GM12878 (cell line): ENCODE data around the gene ATP2A3. TPM values are rescaled to one million over a fixed set of nuclear protein-coding genes. Genes with fewer than 3 reads are reported as not detected.

ENCODE experiments used
- ATAC-seq: fragments of 200-7000 bp; cut with Tn5 transposase; 3 replicates; pipeline ENCODE4 v1.9.1; 2020; ENCODE audit warnings: mild to moderate bottlenecking, moderate library complexity
- BruUV-seq: library from RNA; stranded (reverse); fragments of 400-500 nt; replicated peaks from 2 replicates; lab custom pipeline; 2021; lab: Mats Ljungman, UMichigan
- CTCF ChIA-PET: fragments of 300-600 bp; sonication (Branson Sonifier 250); formaldehyde crosslinking; extraction: SDS; loops from one replicate; lab custom pipeline; 2021; ENCODE audit warnings: inconsistent platforms; lab: Yijun Ruan, JAX
- POLR2A ChIA-PET: fragments of 350-600 bp; formaldehyde crosslinking; extraction: SDS; loops from one replicate; lab custom pipeline; 2021; ENCODE audit warnings: inconsistent platforms; lab: Charles Lee
- RAD21 ChIA-PET: fragments of 300-600 bp; sonication (Branson Sonifier 250); formaldehyde crosslinking; loops from one replicate; lab custom pipeline; 2023; ENCODE audit warnings: antibody characterized with exemption; ENCODE audit not compliant: unreplicated experiment; lab: Charles Lee
- SMC1A ChIA-PET: fragments of 300-600 bp; sonication (Branson Sonifier 250); formaldehyde crosslinking; loops from one replicate; lab custom pipeline; 2023; ENCODE audit not compliant: unreplicated experiment, uncharacterized antibody; lab: Charles Lee
- DNase-seq: peaks from one replicate; pipeline ENCODE4 v3.0.0-alpha.2; 2011; ENCODE audit warnings: low read depth, low spot score
- FAIRE-seq: peaks from 3 replicates; lab custom pipeline; 2011; peaks lifted over from hg19 to GRCh38; lab: Jason Lieb, UNC
- H2AFZ ChIP-seq: 2 replicates; pipeline ENCODE4 v1.6.0; 2011; ENCODE audit warnings: low read depth, low read length, control low read depth; ENCODE audit not compliant: control insufficient read depth
- H3K27ac ChIP-seq: 2 replicates; pipeline ENCODE4 v1.5.1; 2011; ENCODE audit warnings: control low read depth; ENCODE audit not compliant: control insufficient read depth, insufficient read depth
- H3K27me3 ChIP-seq, 2 experiments: replicated peaks in 1 of 2; 2 replicates each; pipeline versions ENCODE4 v1.6.0 to v1.6.1; 2011; ENCODE audit warnings: low read length in 1 of 2; ENCODE audit not compliant: control insufficient read depth in 2 of 2, insufficient read depth in 2 of 2
- H3K36me3 ChIP-seq, 2 experiments: 2 replicates each; pipeline ENCODE4 v1.5.1; 2011; ENCODE audit warnings: low read length in 1 of 2; ENCODE audit not compliant: control insufficient read depth in 2 of 2, insufficient read depth in 2 of 2
- H3K4me1 ChIP-seq: 2 replicates; pipeline ENCODE4 v1.6.1; 2011; ENCODE audit warnings: mild to moderate bottlenecking, low read length, moderate library complexity, mixed read lengths; ENCODE audit not compliant: control insufficient read depth, insufficient read depth
- H3K4me2 ChIP-seq: 2 replicates; pipeline ENCODE4 v1.6.0; 2011; ENCODE audit warnings: control low read depth; ENCODE audit not compliant: control insufficient read depth, insufficient read depth
- H3K4me3 ChIP-seq: fragments of 200-600 bp; sonication (generic); 2 replicates; pipeline ENCODE4 v1.5.1; 2016
- H3K79me2 ChIP-seq: 2 replicates; pipeline ENCODE4 v1.6.0; 2011; ENCODE audit warnings: low read length; ENCODE audit not compliant: control insufficient read depth, insufficient read depth
- H3K9ac ChIP-seq: 2 replicates; pipeline ENCODE4 v1.8.0; 2011; ENCODE audit warnings: low read length, control low read depth, mixed read lengths; ENCODE audit not compliant: control insufficient read depth, insufficient read depth
- H3K9me3 ChIP-seq: replicated peaks from 3 replicates; pipeline ENCODE4 v1.5.1; 2011; ENCODE audit warnings: mild to moderate bottlenecking, low read length; ENCODE audit not compliant: control insufficient read depth, insufficient read depth
- H4K20me1 ChIP-seq: 2 replicates; pipeline ENCODE4 v1.6.0; 2011; ENCODE audit not compliant: control insufficient read depth, insufficient read depth
- CHD2 ChIP-seq: IDR thresholded peaks from 2 replicates; pipeline ENCODE4 v1.6.1; 2011; ENCODE audit warnings: low read depth, low read length, improper control_type of control experiment, borderline replicate concordance
- NBN ChIP-seq: fragments of 450-650 bp; IDR thresholded peaks from 2 replicates; pipeline ENCODE4 v1.6.1; 2016
- POLR2AphosphoS2 ChIP-seq: IDR thresholded peaks from 2 replicates; pipeline ENCODE4 v1.6.1; 2011; ENCODE audit warnings: low read depth, mild to moderate bottlenecking, low read length, improper control_type of control experiment, moderate library complexity
- RAD21 ChIP-seq: IDR thresholded peaks from 2 replicates; pipeline ENCODE4 v1.6.1; 2011; ENCODE audit warnings: mild to moderate bottlenecking, low read depth, low read length, moderate library complexity; ENCODE audit not compliant: insufficient read depth
- SPI1 ChIP-seq: IDR thresholded peaks from 2 replicates; pipeline ENCODE4 v1.6.1; 2011; ENCODE audit warnings: low read depth, mild to moderate bottlenecking, low read length, moderate library complexity, borderline replicate concordance; ENCODE audit not compliant: insufficient read depth
- SUZ12 ChIP-seq: fragments of 200-600 bp; sonication (generic); IDR thresholded peaks from one replicate; pipeline ENCODE4 v1.6.1; 2018; ENCODE audit warnings: antibody characterized with exemption, mild to moderate bottlenecking; ENCODE audit not compliant: unreplicated experiment
- WGBS: methylation state at CpG from one replicate; pipeline ENCODE4 v1.1.6; 2016; ENCODE audit warnings: low lambda C conversion rate; ENCODE audit not compliant: insufficient replicate concordance, insufficient coverage; ENCODE audit errors: missing lambda C conversion rate; 5-methylcytosine and 5-hydroxymethylcytosine counted together
- in situ Hi-C: fragments of 300-500 bp; cut with MboI; formaldehyde crosslinking; loops from 9 replicates; pipeline ENCODE4 v1.14.3; 2018; ENCODE audit warnings: mixed read lengths
- intact Hi-C: fragments of 100-400 bp; cut with micrococcal nuclease; formaldehyde crosslinking; loops from one replicate; pipeline ENCODE4 v1.14.2; 2022; ENCODE audit not compliant: unreplicated experiment
- polyA plus RNA-seq, 11 experiments: library from polyadenylated mRNA; depleted of rRNA in 4 of 11; unstranded in 6 of 11; stranded (reverse) in 5 of 11; fragments of >200 nt; fragmentation: Nextera tagmentation in 4 of 11; fragmentation: Illumina TruSeq in 1 of 11; extraction: Ambion mirVana in 4 of 11; extraction: Trizol in 1 of 11; gene quantifications; 1 replicate in 1 of 11; 2 replicates in 10 of 11; pipeline versions ENCODE4 v1.2.1 to v1.2.3, GENCODE V29; 2011 to 2016; ENCODE audit warnings: inconsistent platforms in 2 of 11, missing spikeins in 2 of 11, low read depth in 1 of 11
- total RNA-seq, 4 experiments: library from RNA; depleted of rRNA in 3 of 4; stranded (reverse); fragments of >200 nt in 3 of 4; fragmentation: Illumina TruSeq in 1 of 4; extraction: Trizol in 1 of 4; gene quantifications; 2 replicates each; pipeline versions ENCODE4 v1.2.1 to v1.2.3, GENCODE V29; 2013 to 2021

Gene ATP2A3
- total and polyA plus RNA-seq, 10 of the 15 experiments (the other 5 are each of a cell fraction or from before 2014, with no cell fraction given): 1.0 to 99.2 (median 37.9) TPM

DNA sequence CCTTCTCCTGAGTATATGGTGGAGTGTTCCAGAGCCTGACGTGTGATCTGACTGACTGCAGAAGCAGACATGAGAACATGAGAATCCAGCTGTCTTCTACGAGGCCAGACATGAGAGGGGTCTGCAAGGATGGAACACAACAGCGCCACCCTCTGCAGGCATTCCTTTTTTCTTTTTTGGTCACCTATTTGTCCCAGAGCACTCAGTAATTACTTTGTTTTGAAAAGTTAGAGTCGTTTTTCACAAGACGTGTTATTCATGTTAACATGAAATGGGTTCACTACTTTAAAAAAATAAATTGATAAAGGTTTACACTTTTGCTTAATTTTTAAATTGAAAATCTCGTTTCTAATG is 43.8 kb upstream of the ATP2A3 start:
- Histone ChIP-seq H3K9ac (no peak overlapping the region), H3K4me2 (no peak overlapping the region)
- in situ Hi-C loops: loop anchor here (5.0 kb wide), 2 partner anchors 96 to 141 kb away; no protein-coding TSS in a partner anchor
- WGBS: 98% methylated on average over 6 of the region's 6 CpGs
- DNase-seq (no peak), FAIRE-seq (no peak)
- CTCF ChIA-PET: interaction anchor here (0.9 to 10.5 kb wide), 7 partner anchors 10 to 102 kb away, joined by 3 to 99 read pairs (median 5); no protein-coding TSS in a partner anchor
- POLR2A ChIA-PET: interaction anchor here (0.6 kb wide), 1 partner anchor 1218 kb away, joined by 4 read pairs; no protein-coding TSS in a partner anchor
- TF ChIP-seq SUZ12 (no peak), CHD2 (no peak), RAD21 (no peak), NBN (no peak), SPI1 (no peak), POLR2AphosphoS2 (no peak)
- TF ChIP-seq, all 136 proteins: peak for 0
- intact Hi-C loops: loop anchor here (10.0 kb wide), 1 partner anchor 273 kb away; no protein-coding TSS in a partner anchor
- Histone ChIP-seq H3K79me2 (no peaks in the 10 kb centered on the region), H2AFZ (no peak overlapping the region), H3K4me3 (no peak overlapping the region), H3K27me3 (no peaks in the 10 kb centered on the region), H3K36me3 (peaks cover 14 to 15% of the 10 kb centered on the region in 2 experiments), H3K4me1 (no peaks in the 10 kb centered on the region), H3K27ac (no peak overlapping the region), H4K20me1 (no peaks in the 10 kb centered on the region), H3K9me3 (no peaks in the 10 kb centered on the region)
- SMC1A ChIA-PET: interaction anchor here (1.4 to 1.6 kb wide), 2 partner anchors 34 to 94 kb away, joined by 3 to 4 read pairs; no protein-coding TSS in a partner anchor
- no TSS peak for BruUV-seq
- ATAC-seq: no peak
- RAD21 ChIA-PET: interaction anchor here (1.2 to 5.1 kb wide), 2 partner anchors 85 to 94 kb away, joined by 3 to 25 read pairs; no protein-coding TSS in a partner anchor
